Lung (tissue), 12 donors: ENCODE measurements around the gene SHANK1. TPM values are rescaled to one million over a fixed set of nuclear protein-coding genes. Genes with fewer than 3 reads are reported as not detected.

ENCODE experiments used
- ATAC-seq: fragments of 200-7000 bp; cut with Tn5 transposase; one replicate; pipeline ENCODE4 v1.9.1; 2020; ENCODE audit warnings: moderate number of reproducible peaks; ENCODE audit not compliant: insufficient read depth, low FRiP score
- DNase-seq, 3 donors: peaks; one replicate each; pipeline ENCODE4 v3.0.0-alpha.2; 2013 to 2017
- H3K27ac ChIP-seq, 2 donors: one replicate each; pipeline ENCODE4 v1.5.1; 2013; ENCODE audit warnings: mild to moderate bottlenecking in 2 of 2, moderate library complexity in 2 of 2, control low read depth in 1 of 2, inconsistent platforms in 1 of 2, low read depth in 1 of 2, low read length in 1 of 2
- H3K27me3 ChIP-seq, 3 donors: one replicate each; pipeline ENCODE4 v1.5.1; 2013; ENCODE audit warnings: low read length in 2 of 3; ENCODE audit not compliant: control insufficient read depth in 3 of 3, insufficient read depth in 3 of 3
- H3K36me3 ChIP-seq, 4 donors: one replicate each; pipeline ENCODE4 v1.5.1; 2013; ENCODE audit warnings: low read length in 4 of 4, mild to moderate bottlenecking in 1 of 4, moderate library complexity in 1 of 4; ENCODE audit not compliant: control insufficient read depth in 4 of 4, insufficient read depth in 4 of 4
- H3K4me1 ChIP-seq, 5 donors: one replicate each; pipeline ENCODE4 v1.5.1; 2013; ENCODE audit warnings: low read length in 5 of 5, mild to moderate bottlenecking in 2 of 5, moderate library complexity in 1 of 5; ENCODE audit not compliant: control insufficient read depth in 5 of 5, insufficient read depth in 5 of 5
- H3K4me3 ChIP-seq: one replicate; pipeline ENCODE4 v1.5.1; 2013; ENCODE audit warnings: mild to moderate bottlenecking, control low read depth, moderate library complexity
- H3K9ac ChIP-seq, 2 donors: one replicate each; pipeline ENCODE4 v1.5.1; 2013; ENCODE audit warnings: low read length in 2 of 2, control low read depth in 1 of 2; ENCODE audit not compliant: insufficient read depth in 1 of 2
- H3K9me3 ChIP-seq, 4 donors: one replicate each; pipeline ENCODE4 v1.5.1; 2013; ENCODE audit warnings: low read length in 3 of 4, mild to moderate bottlenecking in 1 of 4, moderate library complexity in 1 of 4; ENCODE audit not compliant: control insufficient read depth in 4 of 4, insufficient read depth in 3 of 4
- WGBS, 2 donors: extraction: QIAGEN DNeasy Blood & Tissue Kit; methylation state at CpG; one replicate each; pipeline ENCODE4 v1.1.7; 2013; 5-methylcytosine and 5-hydroxymethylcytosine counted together
- polyA plus RNA-seq, 2 donors: library from polyadenylated mRNA; stranded (reverse); fragments of 200-250 nt; gene quantifications; one replicate each; pipeline ENCODE4 v1.2.1, GENCODE V29; 2013
- total RNA-seq, 2 donors: library from RNA; depleted of rRNA in 1 of 2; stranded (reverse); fragments of >200 nt in 1 of 2; gene quantifications; one replicate each; pipeline ENCODE4 v1.2.1, GENCODE V29; 2014 to 2021
- TF ChIP-seq, protein P1 (sequence below): IDR thresholded peaks from 2 replicates; pipeline ENCODE4 v1.5.1; 2012; ENCODE audit warnings: mild to moderate bottlenecking; ENCODE audit errors: control extremely low read depth, extremely low read depth
- donor health status: control.
- donor health status: control.
- donor health status: Bipolar disorder and iron deficiency.
- donor health status: healthy.
- donor health status: DM: yes; HTN: yes; CAD: no.

Gene SHANK1
- total and polyA plus RNA-seq, 4 donors, result 0.15 to 1.2 (median 0.21) TPM

DNA sequence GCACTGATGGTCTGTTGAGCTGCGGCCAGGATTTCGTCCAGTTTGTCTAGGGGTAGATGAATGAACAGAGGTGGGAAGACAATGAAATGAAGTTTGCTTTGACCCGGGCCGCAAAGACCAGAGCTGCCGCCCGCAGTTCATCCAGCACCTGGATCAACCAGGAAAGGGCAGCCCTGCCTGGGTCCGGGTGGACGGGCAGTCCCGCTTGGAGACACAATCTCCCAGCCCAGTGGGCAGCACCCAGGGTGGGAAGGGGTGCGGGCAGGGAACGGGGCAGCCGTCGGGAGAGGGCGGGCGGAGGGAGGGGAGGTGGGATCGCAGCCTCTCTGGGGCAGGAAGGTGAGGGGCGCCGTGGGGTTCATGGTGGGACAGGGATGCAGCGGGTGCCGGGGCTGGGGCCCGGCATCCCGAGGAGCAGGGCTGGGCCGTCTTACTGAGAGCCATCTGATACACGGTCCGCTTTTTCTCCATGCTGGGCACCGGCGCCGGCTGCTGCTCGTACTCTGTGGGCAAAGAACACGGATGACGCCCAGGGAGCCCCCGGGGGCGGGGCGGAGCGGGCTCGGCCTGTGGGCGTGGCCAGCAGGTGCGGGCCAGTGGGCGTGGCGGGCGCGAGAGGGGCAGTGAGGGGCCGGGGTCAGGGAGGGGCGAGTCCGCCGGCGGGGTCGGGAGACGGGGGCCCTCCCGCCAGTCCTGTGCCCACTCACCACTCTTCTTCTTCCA is 33.1 kb downstream of the SHANK1 start:
- TF ChIP-seq, protein P1, sequence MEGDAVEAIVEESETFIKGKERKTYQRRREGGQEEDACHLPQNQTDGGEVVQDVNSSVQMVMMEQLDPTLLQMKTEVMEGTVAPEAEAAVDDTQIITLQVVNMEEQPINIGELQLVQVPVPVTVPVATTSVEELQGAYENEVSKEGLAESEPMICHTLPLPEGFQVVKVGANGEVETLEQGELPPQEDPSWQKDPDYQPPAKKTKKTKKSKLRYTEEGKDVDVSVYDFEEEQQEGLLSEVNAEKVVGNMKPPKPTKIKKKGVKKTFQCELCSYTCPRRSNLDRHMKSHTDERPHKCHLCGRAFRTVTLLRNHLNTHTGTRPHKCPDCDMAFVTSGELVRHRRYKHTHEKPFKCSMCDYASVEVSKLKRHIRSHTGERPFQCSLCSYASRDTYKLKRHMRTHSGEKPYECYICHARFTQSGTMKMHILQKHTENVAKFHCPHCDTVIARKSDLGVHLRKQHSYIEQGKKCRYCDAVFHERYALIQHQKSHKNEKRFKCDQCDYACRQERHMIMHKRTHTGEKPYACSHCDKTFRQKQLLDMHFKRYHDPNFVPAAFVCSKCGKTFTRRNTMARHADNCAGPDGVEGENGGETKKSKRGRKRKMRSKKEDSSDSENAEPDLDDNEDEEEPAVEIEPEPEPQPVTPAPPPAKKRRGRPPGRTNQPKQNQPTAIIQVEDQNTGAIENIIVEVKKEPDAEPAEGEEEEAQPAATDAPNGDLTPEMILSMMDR, result no peak
- Histone ChIP-seq H3K27ac (no peak overlapping the region), H3K36me3 (peaks cover 0 to 2% (median 0%) of the 10 kb centered on the region in 4 donors), H3K4me3 (no peak overlapping the region), H3K9me3 (peaks cover 0 to 3% (median 0%) of the 10 kb centered on the region in 4 donors), H3K4me1 (peaks cover 0 to 2% (median 0%) of the 10 kb centered on the region in 5 donors), H3K27me3 (peaks cover 5 to 22% (median 15%) of the 10 kb centered on the region in 3 donors), H3K9ac (no peak overlapping the region)
- WGBS, 2 donors, result 15 to 21% methylated on average over 46 to 50 of the region's 50 CpGs
- DNase-seq (no peak), ATAC-seq (no peak)

DNA sequence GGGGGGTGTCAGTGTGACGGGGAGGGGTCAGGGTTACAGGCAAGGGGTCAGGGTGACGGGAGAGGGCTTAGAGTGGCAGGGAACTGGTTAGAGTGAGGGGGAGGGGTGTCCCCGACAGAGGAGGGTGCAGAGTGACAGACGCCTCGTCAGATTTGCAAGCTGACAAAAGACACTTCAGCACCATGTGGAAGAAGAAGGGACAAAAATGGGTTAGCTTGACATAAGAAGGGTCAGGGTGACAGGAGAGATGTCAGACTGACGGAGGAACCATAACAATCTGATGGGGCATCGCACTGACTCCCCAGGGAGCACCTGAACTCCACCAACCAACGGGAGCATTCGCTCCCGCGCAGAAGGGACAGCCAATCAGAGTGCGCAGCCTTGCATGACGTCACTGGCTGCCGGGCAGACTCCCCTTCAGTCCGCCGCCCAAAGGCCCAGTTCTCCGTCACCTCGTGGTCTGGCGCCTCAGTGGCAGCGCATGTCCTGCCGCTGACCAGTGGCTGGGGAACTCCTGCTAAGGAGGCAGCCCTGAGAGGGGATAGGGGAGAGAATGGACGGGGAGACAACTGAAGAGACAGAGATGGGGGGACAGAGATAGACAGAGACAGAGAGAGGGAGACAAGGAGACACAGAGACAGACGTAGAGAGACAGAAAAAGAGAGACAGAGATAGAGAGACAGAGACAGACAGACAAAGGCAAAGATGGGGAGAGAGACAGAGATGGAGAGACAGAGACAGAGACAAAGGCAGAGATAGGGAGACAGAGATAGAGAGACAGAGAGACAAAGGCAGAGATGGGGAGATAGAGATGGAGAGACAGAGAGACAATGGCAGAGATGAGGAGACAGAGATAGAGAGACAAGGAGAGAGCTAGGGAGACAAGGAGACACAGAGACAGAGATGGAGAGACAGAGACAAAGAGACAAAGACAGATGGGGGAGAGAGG is 40.2 kb downstream of the SHANK1 start:
- Histone ChIP-seq H3K4me3 (no peak overlapping the region), H3K4me1 (no peaks in the 10 kb centered on the region), H3K27me3 (peaks cover 0 to 7% (median 2%) of the 10 kb centered on the region in 3 donors), H3K36me3 (no peaks in the 10 kb centered on the region), H3K9me3 (peaks cover 0 to 9% (median 0%) of the 10 kb centered on the region in 4 donors), H3K27ac (no peak overlapping the region), H3K9ac (no peak overlapping the region)
- DNase-seq (peak; percentile 71 to 81 (median 72)), ATAC-seq (peak; percentile 53)
- TF ChIP-seq, protein P1, result no peak
- 11 to 12% methylated on average over 23 of the region's 23 CpGs for WGBS, 2 donors

DNA sequence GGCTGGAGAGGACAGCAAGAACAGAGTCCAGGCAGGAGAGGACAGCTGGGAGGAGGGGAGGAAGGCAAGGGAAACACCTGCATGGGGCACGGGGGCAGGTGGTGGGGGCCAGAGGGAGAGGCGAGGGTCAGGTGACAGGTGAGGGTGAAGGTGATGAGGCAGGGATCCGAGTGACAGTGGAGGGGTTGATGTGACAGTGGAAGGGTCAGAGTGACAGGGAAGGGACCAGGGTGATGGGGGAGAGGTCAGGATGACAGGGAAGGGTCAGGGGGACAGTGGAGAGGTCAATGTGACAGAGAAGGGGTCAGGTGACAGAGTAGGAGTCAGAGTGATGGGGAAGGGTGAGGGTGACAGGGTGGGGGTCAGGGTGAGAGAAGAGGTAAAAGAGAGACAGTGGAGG is 41.3 kb downstream of the SHANK1 start:
- H3K9me3 ChIP-seq, result peaks cover 0 to 9% (median 0%) of the 10 kb centered on the region in 4 donors
- no peaks in the 10 kb centered on the region for H3K36me3 ChIP-seq
- H3K27me3 ChIP-seq, result peaks cover 0 to 13% (median 2%) of the 10 kb centered on the region in 3 donors
- H3K4me1 ChIP-seq, result no peaks in the 10 kb centered on the region
- H3K27ac ChIP-seq, result no peak overlapping the region
- no peak for DNase-seq
- no peak overlapping the region for H3K9ac ChIP-seq
- no peak for ATAC-seq
- no peak overlapping the region for H3K4me3 ChIP-seq
- TF ChIP-seq, protein P1, result no peak
- WGBS, 2 donors, result 48 to 53% methylated on average over 3 of the region's 3 CpGs
